ENCODE results near the gene CCL24.

Gene CCL24

GRCh38 chr7:75802552-75802821 lies 11.1 kb downstream of the CCL24 start:
- no peak for TF ChIP-seq EZH2phosphoT487 (IDR thresholded peaks at IDR 0.05; ENCODE audit: borderline replicate concordance)
- TF ChIP-seq CTCF (conservative IDR thresholded peaks at IDR 0.05; ENCODE audit: low read length): no peak
- no peaks in the 10 kb centered on the region for H3K4me1 ChIP-seq (ENCODE audit: insufficient read depth, low read length, poor library complexity, severe bottlenecking)
- no peaks in the 10 kb centered on the region for H3K79me2 ChIP-seq (ENCODE audit: insufficient read depth, low read length)
- H3K9ac ChIP-seq (ENCODE audit: low read depth, low read length, poor library complexity, severe bottlenecking): no peak overlapping the region
- no peaks in the 10 kb centered on the region for H3K9me2 ChIP-seq (replicated peaks; ENCODE audit: low read depth, low read length)
- H3K9me3 ChIP-seq (ENCODE audit: insufficient read depth, low read depth, low read length): peaks cover 8% of the 10 kb centered on the region
- H3K4me3 ChIP-seq (ENCODE audit: low read length, poor library complexity, severe bottlenecking): no peak overlapping the region
- H3K36me3 ChIP-seq (ENCODE audit: insufficient read depth, low read length): no peaks in the 10 kb centered on the region
- no peaks in the 10 kb centered on the region for H4K20me1 ChIP-seq (ENCODE audit: insufficient read depth, low read length, poor library complexity, severe bottlenecking)
- no peaks in the 10 kb centered on the region for H3K27me3 ChIP-seq (ENCODE audit: insufficient read depth, low read length, poor library complexity, severe bottlenecking)
- H3K4me2 ChIP-seq (ENCODE audit: low read depth, low read length, poor library complexity, severe bottlenecking): no peak overlapping the region
- H3F3A ChIP-seq (ENCODE audit: low read depth): no peaks in the 10 kb centered on the region
- H2AFZ ChIP-seq (ENCODE audit: low read length): no peak overlapping the region

GRCh38 chr7:75798770-75799169 lies 14.8 kb downstream of the CCL24 start:
- H3K4me1 ChIP-seq (ENCODE audit: insufficient read depth, low read length, poor library complexity, severe bottlenecking): no peaks in the 10 kb centered on the region
- no peaks in the 10 kb centered on the region for H3K36me3 ChIP-seq (ENCODE audit: insufficient read depth, low read length)
- H3K4me2 ChIP-seq (ENCODE audit: low read depth, low read length, poor library complexity, severe bottlenecking): no peak overlapping the region
- no peak for TF ChIP-seq EZH2phosphoT487 (IDR thresholded peaks at IDR 0.05; ENCODE audit: borderline replicate concordance)
- no peak for TF ChIP-seq CTCF (conservative IDR thresholded peaks at IDR 0.05; ENCODE audit: low read length)
- no peaks in the 10 kb centered on the region for H4K20me1 ChIP-seq (ENCODE audit: insufficient read depth, low read length, poor library complexity, severe bottlenecking)
- H3F3A ChIP-seq (ENCODE audit: low read depth): no peaks in the 10 kb centered on the region
- no peaks in the 10 kb centered on the region for H3K79me2 ChIP-seq (ENCODE audit: insufficient read depth, low read length)
- H3K9ac ChIP-seq (ENCODE audit: low read depth, low read length, poor library complexity, severe bottlenecking): no peak overlapping the region
- H3K27me3 ChIP-seq (ENCODE audit: insufficient read depth, low read length, poor library complexity, severe bottlenecking): no peaks in the 10 kb centered on the region
- no peak overlapping the region for H2AFZ ChIP-seq (ENCODE audit: low read length)
- H3K4me3 ChIP-seq (ENCODE audit: low read length, poor library complexity, severe bottlenecking): no peak overlapping the region
- H3K9me3 ChIP-seq (ENCODE audit: insufficient read depth, low read depth, low read length): no peaks in the 10 kb centered on the region
- H3K9me2 ChIP-seq (replicated peaks; ENCODE audit: low read depth, low read length): no peaks in the 10 kb centered on the region

- Histone ChIP-seq H4K20me1 (ENCODE audit: insufficient read depth, low read length, poor library complexity, severe bottlenecking) (no peaks in the 10 kb centered on the region), H3F3A (ENCODE audit: low read depth) (no peaks in the 10 kb centered on the region), H3K27me3 (ENCODE audit: insufficient read depth, low read length, poor library complexity, severe bottlenecking) (no peaks in the 10 kb centered on the region), H3K4me3 (ENCODE audit: low read length, poor library complexity, severe bottlenecking) (no peak overlapping the region), H3K9ac (ENCODE audit: low read depth, low read length, poor library complexity, severe bottlenecking) (no peak overlapping the region), H3K79me2 (ENCODE audit: insufficient read depth, low read length) (no peaks in the 10 kb centered on the region), H3K4me1 (ENCODE audit: insufficient read depth, low read length, poor library complexity, severe bottlenecking) (no peaks in the 10 kb centered on the region), H3K4me2 (ENCODE audit: low read depth, low read length, poor library complexity, severe bottlenecking) (no peak overlapping the region), H3K9me2 (replicated peaks; ENCODE audit: low read depth, low read length) (no peaks in the 10 kb centered on the region), H3K9me3 (ENCODE audit: insufficient read depth, low read depth, low read length) (no peaks in the 10 kb centered on the region), H3K36me3 (ENCODE audit: insufficient read depth, low read length) (no peaks in the 10 kb centered on the region), H2AFZ (ENCODE audit: low read length) (no peak overlapping the region)
- TF ChIP-seq EZH2phosphoT487 (IDR thresholded peaks at IDR 0.05; ENCODE audit: borderline replicate concordance) (no peak), CTCF (conservative IDR thresholded peaks at IDR 0.05; ENCODE audit: low read length) (no peak)
Observed at GRCh38 chr7:75796420-75796819, 17.2 kb downstream of the CCL24 start.

All from Loucy (cell line).